ENCODE measurements around the gene BCAR1. TPM values are rescaled to one million over a fixed set of nuclear protein-coding genes. Genes with fewer than 3 reads are reported as not detected.
"Not testable (repeated sequence)": the region's sequence is repeated elsewhere in the genome, so short reads cannot be mapped to it uniquely, and the experiment has no call there.

Gene BCAR1
- total RNA-seq, 1 donor from 2014 or later, result 278 TPM

GRCh38 chr16:75227361-75228142, 23.9 kb downstream of the BCAR1 start:
- DNase-seq (ENCODE audit: extremely low read depth, low read depth, low spot score), result no peak

DNA sequence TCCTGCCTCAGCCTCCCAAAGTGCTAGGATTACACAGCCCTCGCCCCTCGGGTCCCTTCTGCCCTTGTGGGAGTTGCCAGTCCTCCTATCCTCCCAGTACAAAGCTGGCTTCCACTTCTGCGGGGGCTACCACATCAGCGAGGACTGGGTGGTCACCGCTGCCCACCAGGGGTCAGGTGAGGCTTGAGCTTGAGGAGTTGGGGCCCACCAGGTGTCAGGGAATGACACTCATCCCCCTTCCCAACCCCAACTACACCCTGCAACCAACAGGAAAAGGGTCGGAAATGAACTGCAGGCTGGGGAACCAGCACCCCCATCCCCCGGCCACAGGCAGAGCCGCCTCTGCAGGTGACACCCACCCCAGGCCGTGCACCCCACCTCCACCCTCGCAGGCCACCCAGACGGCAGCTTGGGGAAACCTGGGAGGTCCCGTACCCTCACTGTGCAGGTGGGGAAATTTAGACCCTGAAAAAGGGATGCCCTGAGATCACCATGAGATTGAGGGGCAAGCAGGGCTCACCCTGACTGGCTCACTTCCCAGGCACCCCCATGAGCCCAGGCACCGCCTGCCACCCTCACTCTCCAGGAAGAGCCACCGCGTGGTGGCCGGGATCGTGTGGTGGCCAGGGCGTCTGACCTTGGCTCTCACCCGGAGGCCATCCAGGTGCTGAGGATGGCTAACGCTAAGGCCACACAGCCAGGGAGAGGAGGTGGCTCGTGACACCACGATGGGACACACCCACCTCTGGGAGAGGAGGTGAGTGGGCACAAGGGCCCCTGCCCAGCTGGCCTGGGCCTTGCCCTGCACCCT, 24.7 kb downstream of the BCAR1 start:
- DNase-seq (ENCODE audit: extremely low read depth, low read depth, low spot score), result no peak

DNA sequence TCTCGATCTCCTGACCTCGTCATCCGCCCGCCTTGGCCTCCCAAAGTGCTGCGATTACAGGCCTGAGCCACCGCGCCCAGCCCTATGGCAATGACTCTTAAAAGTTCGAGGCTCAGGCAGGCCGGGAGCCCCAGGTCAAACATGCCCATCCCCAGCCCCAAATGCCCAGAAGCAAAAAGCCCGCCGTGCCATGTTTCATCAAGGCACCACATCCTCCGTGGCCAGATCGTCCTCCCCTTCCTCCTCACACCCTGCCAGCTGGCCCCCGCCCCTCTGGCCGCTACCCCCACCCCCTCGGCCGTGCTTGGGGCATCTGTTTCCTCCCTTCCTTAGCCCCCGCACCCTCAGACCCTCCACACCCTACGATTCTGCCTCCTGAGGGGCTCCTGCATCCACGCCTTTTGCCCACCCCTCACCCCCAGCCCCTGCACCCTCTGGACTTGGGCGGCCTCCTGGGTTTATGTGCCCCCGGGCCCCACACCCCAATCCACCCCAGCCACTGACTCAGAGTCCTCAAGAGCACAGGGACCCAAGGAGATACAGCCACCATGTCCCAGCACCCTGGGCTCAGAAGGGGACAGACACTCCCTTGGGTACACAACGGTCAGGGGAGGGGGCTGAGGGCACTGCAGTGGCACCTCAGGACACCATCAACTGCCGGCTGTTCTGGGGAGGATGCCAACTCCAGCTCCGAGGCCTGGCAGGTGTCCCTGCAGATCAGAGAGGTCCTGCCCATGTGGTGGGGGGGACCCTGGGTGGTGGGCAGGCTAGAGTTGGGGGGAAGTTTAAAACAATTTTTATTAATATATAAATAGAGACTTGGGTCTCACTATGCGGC, 25.5 kb downstream of the BCAR1 start:
- no peak for DNase-seq (ENCODE audit: extremely low read depth, low read depth, low spot score)

GRCh38 chr16:75225092-75225491, 26.3 kb downstream of the BCAR1 start:
- DNase-seq (ENCODE audit: extremely low read depth, low read depth, low spot score), result no peak

- no peak for DNase-seq (ENCODE audit: extremely low read depth, low read depth, low spot score)
Measured at GRCh38 chr16:75224306-75225082, 26.9 kb downstream of the BCAR1 start.

DNA sequence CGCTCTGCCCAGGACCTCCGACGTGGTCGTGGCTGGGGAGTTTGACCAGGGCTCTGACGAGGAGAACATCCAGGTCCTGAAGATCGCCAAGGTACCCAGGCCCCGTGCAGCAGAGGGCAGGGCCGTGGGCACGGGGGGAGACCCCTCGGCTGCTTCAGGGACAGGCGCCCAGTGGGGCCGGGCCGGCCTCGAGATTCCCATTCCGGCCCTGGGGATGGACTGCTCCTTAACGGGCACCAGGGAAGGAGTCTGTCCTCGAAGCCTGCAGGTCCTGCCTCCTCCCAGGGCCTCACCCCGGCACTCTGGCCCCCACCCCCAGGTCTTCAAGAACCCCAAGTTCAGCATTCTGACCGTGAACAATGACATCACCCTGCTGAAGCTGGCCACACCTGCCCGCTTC, 28.3 kb downstream of the BCAR1 start:
- not testable (repeated sequence) for DNase-seq (ENCODE audit: extremely low read depth, low read depth, low spot score)

GRCh38 chr16:75222271-75222783, 29.1 kb downstream of the BCAR1 start:
- DNase-seq (ENCODE audit: extremely low read depth, low read depth, low spot score), result no peak

- DNase-seq (ENCODE audit: extremely low read depth, low read depth, low spot score), result no peak
Measured at GRCh38 chr16:75219838-75220237, 31.6 kb downstream of the BCAR1 start.

GRCh38 chr16:75219088-75219487, 32.3 kb downstream of the BCAR1 start:
- DNase-seq (ENCODE audit: extremely low read depth, low read depth, low spot score), result no peak

- no peak for DNase-seq (ENCODE audit: extremely low read depth, low read depth, low spot score)
Measured at GRCh38 chr16:75218256-75219076, 33.0 kb downstream of the BCAR1 start, which contains the start of gene CTRB1. Gene CTRB1 (plus strand): TSS chr16:75218988. CDS start chr16:75219008, 20 bp downstream.

- DNase-seq (ENCODE audit: extremely low read depth, low read depth, low spot score), result no peak
Measured at GRCh38 chr16:75217389-75217851, 34.0 kb downstream of the BCAR1 start.

GRCh38 chr16:75216576-75216975, 34.8 kb downstream of the BCAR1 start:
- no peak for DNase-seq (ENCODE audit: extremely low read depth, low read depth, low spot score)

DNA sequence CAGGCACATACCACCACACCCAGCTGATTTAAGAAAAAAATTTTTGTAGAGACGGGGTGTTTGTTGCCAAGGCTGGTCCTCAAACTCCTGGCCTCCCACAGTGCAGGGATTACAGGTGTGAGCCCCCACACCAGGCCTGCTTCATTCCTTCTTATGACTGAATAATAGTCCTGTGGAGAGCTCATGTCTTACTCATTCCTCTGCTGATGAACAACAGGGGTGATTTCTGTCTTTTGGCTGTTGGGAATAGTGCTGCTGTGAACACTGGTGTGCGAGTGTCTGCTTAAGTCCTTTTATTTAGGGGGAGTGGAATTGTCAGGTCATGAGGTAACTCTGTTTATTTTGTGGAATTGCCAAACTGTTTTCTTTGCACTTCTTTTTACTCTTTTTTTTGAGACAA, 35.3 kb downstream of the BCAR1 start:
- no peak for DNase-seq (ENCODE audit: extremely low read depth, low read depth, low spot score)

- DNase-seq (ENCODE audit: extremely low read depth, low read depth, low spot score), result not testable (repeated sequence)
Measured at GRCh38 chr16:75211286-75211685, 40.1 kb downstream of the BCAR1 start.

- no peak for DNase-seq (ENCODE audit: extremely low read depth, low read depth, low spot score)
Measured at GRCh38 chr16:75209944-75210343, 41.5 kb downstream of the BCAR1 start.

DNA sequence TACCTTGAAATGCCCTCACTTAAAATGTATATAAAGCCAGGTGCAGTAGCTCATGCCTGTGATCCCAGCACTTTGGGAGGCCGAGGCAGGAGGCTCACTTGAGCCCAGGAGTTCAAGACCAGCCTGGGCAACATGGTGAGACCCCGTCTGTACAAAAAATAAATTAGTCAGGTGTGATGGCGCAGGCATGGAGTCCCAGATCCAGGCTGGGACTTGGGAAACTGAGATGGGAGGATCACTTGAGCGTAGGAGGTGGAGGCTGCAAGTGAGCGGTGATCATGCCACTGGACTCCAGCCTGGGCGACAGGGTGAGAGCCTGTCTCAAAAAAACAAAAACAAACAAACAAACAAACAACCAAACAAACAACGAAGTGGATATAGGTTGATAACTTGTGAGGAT, 41.9 kb downstream of the BCAR1 start:
- DNase-seq (ENCODE audit: extremely low read depth, low read depth, low spot score), result not testable (repeated sequence)

- no peak for DNase-seq (ENCODE audit: extremely low read depth, low read depth, low spot score)
Measured at GRCh38 chr16:75208861-75209505, 42.4 kb downstream of the BCAR1 start.

DNA sequence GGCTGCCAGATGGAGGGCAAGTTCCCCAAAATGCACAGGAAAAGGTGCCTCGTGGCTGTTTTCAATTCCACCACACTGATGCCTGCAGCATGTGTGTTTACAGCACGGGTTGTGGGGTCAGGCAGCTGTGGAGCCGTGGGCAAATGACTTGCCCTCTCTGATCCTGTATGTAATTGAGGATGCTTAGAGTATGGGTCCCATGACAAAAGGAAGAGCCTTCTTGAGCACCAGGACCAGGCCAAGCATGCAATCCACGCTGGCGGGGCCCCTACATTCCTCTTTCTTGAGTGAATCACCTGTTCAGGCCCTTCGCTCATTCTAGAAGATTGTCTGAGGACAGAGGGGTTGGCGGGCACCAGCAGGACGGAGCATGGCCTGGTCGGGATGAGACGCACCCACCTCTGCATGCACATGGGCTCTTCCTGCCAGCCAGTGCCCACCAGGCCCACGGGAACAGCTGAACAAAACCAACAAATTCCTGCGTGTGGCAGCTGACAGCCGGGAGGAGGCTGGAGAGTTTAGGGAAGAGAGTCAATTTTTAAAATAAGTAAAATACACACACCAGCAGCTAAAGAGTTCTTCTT, 43.1 kb downstream of the BCAR1 start:
- DNase-seq (ENCODE audit: extremely low read depth, low read depth, low spot score), result no peak
